Activated naive CD8-positive, alpha-beta T cell (primary cell): ENCODE data around the gene MYH13.

Experiments
- H3K27ac Mint-ChIP-seq: one replicate; pipeline ENCODE4 v1.8.0; 2021; ENCODE audit warnings: mixed read lengths
- H3K27me3 Mint-ChIP-seq: one replicate; pipeline ENCODE4 v1.8.0; 2021; ENCODE audit warnings: mixed read lengths
- H3K36me3 Mint-ChIP-seq: one replicate; pipeline ENCODE4 v1.8.0; 2021; ENCODE audit warnings: mixed read lengths
- H3K4me1 Mint-ChIP-seq: one replicate; pipeline ENCODE4 v1.8.0; 2021; ENCODE audit warnings: low read depth, mixed read lengths
- H3K4me3 Mint-ChIP-seq: one replicate; pipeline ENCODE4 v1.8.0; 2021; ENCODE audit warnings: mild to moderate bottlenecking, mixed read lengths
- H3K9me3 Mint-ChIP-seq: one replicate; pipeline ENCODE4 v1.8.0; 2021; ENCODE audit warnings: low read depth, mixed read lengths

Gene MYH13

GRCh38 chr17:10370016-10370608 is 2.7 kb downstream of the MYH13 start:
- Mint-ChIP-seq H3K36me3 (no peaks in the 10 kb centered on the region), H3K9me3 (no peaks in the 10 kb centered on the region), H3K4me3 (no peak overlapping the region), H3K4me1 (no peaks in the 10 kb centered on the region), H3K27ac (no peak overlapping the region), H3K27me3 (no peaks in the 10 kb centered on the region)

GRCh38 chr17:10369239-10369638 is 3.6 kb downstream of the MYH13 start:
- H3K27me3 Mint-ChIP-seq = no peaks in the 10 kb centered on the region
- H3K36me3 Mint-ChIP-seq = no peaks in the 10 kb centered on the region
- H3K4me3 Mint-ChIP-seq = no peak overlapping the region

GRCh38 chr17:10368561-10368960 is 4.2 kb downstream of the MYH13 start:
- H3K36me3 Mint-ChIP-seq = no peaks in the 10 kb centered on the region
- no peak overlapping the region for H3K4me3 Mint-ChIP-seq
- H3K4me1 Mint-ChIP-seq = no peaks in the 10 kb centered on the region
- no peaks in the 10 kb centered on the region for H3K27me3 Mint-ChIP-seq
- H3K9me3 Mint-ChIP-seq = no peaks in the 10 kb centered on the region
- H3K27ac Mint-ChIP-seq = no peak overlapping the region

More at GRCh38 chr17:10369239-10369638, 3.6 kb downstream of the MYH13 start:
- H3K4me1 Mint-ChIP-seq = no peaks in the 10 kb centered on the region
- H3K27ac Mint-ChIP-seq = no peak overlapping the region
- H3K9me3 Mint-ChIP-seq = no peaks in the 10 kb centered on the region

DNA sequence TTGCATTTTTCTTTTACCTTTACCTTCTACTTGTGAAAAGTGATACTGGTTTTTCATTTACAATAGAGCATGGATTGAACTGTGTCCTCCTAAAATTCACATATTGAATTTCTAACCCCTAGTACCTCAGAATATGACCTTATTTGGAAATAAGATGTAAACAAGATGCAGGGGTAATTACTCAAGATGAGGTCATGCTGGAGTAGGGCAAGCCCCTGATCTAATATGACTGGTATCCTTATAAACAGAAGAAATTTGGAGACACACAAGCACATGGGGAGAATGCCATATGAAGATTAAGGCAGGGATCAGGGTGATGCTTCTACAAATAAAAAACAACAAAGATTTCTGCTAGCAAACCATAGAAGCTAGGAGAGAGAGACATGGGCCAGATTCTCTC is 12.2 kb downstream of the MYH13 start:
- H3K4me1 Mint-ChIP-seq = no peaks in the 10 kb centered on the region
- no peaks in the 10 kb centered on the region for H3K36me3 Mint-ChIP-seq
- H3K27me3 Mint-ChIP-seq = peaks cover 3% of the 10 kb centered on the region
- H3K9me3 Mint-ChIP-seq = no peaks in the 10 kb centered on the region
- no peak overlapping the region for H3K4me3 Mint-ChIP-seq
- no peak overlapping the region for H3K27ac Mint-ChIP-seq

GRCh38 chr17:10357768-10358167 is 15.0 kb downstream of the MYH13 start:
- Mint-ChIP-seq H3K4me1 (no peaks in the 10 kb centered on the region), H3K36me3 (no peaks in the 10 kb centered on the region), H3K27ac (no peak overlapping the region), H3K27me3 (peaks cover 3% of the 10 kb centered on the region), H3K9me3 (no peaks in the 10 kb centered on the region), H3K4me3 (no peak overlapping the region)

GRCh38 chr17:10354651-10355050 is 18.2 kb downstream of the MYH13 start:
- Mint-ChIP-seq H3K27me3 (peaks cover 2% of the 10 kb centered on the region), H3K27ac (no peak overlapping the region), H3K9me3 (no peaks in the 10 kb centered on the region), H3K36me3 (no peaks in the 10 kb centered on the region), H3K4me3 (no peak overlapping the region), H3K4me1 (no peaks in the 10 kb centered on the region)

- H3K9me3 Mint-ChIP-seq = no peaks in the 10 kb centered on the region
- H3K4me1 Mint-ChIP-seq = no peaks in the 10 kb centered on the region
- peaks cover 2% of the 10 kb centered on the region for H3K27me3 Mint-ChIP-seq
- no peak overlapping the region for H3K4me3 Mint-ChIP-seq
- no peak overlapping the region for H3K27ac Mint-ChIP-seq
- H3K36me3 Mint-ChIP-seq = no peaks in the 10 kb centered on the region
Observed at GRCh38 chr17:10352893-10353292, 19.9 kb downstream of the MYH13 start.

GRCh38 chr17:10349403-10349802 is 23.4 kb downstream of the MYH13 start:
- no peaks in the 10 kb centered on the region for H3K4me1 Mint-ChIP-seq
- H3K4me3 Mint-ChIP-seq = no peak overlapping the region
- H3K9me3 Mint-ChIP-seq = no peaks in the 10 kb centered on the region
- H3K27ac Mint-ChIP-seq = no peak overlapping the region
- no peaks in the 10 kb centered on the region for H3K36me3 Mint-ChIP-seq
- H3K27me3 Mint-ChIP-seq = peaks cover 2% of the 10 kb centered on the region

DNA sequence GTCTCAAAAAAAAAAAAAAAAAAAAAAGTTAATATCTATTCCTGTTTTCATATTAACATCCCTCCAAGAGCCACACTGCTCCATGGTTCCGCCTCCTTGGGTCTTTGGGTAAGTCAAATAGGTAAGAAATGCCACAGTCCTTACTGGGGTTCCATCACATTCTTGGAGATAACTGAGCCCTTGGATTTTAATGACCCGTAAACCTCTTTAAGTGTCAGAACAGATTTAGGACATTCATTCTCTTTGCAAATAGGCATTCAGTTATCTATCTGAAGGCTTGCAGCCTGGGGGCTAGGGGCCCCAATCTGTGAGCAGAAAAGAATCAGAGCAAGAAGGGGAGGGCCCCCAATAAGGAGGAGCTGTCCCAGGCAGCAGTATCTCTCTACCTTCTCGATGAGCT is 28.0 kb downstream of the MYH13 start:
- no peaks in the 10 kb centered on the region for H3K36me3 Mint-ChIP-seq
- no peak overlapping the region for H3K27ac Mint-ChIP-seq
- no peaks in the 10 kb centered on the region for H3K4me1 Mint-ChIP-seq
- no peak overlapping the region for H3K4me3 Mint-ChIP-seq
- no peaks in the 10 kb centered on the region for H3K9me3 Mint-ChIP-seq
- peaks cover 3% of the 10 kb centered on the region for H3K27me3 Mint-ChIP-seq

- Mint-ChIP-seq H3K4me3 (no peak overlapping the region), H3K27ac (no peak overlapping the region), H3K36me3 (no peaks in the 10 kb centered on the region)
Observed at GRCh38 chr17:10339051-10339450, 33.8 kb downstream of the MYH13 start.

DNA sequence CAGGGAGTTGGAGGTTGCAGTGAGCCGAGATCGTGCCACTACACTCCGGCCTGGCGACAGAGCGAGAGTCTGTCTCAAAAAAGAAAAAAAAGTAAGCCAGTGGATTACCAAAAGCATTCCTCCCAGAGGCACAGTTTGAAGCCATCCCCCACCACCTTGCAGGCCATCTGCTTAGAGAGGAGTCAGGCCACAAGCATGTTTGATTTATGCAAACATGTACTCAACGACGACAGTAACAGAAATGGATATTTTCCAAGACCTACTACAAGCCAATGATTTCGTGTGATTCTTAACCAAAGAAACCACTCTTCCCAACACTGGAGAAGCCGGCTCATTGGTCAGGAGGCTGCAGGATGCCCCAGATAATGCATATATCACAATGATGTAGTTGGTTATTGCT is 34.8 kb downstream of the MYH13 start:
- H3K4me1 Mint-ChIP-seq = no peaks in the 10 kb centered on the region
- H3K27ac Mint-ChIP-seq = no peak overlapping the region
- H3K9me3 Mint-ChIP-seq = no peaks in the 10 kb centered on the region
- H3K27me3 Mint-ChIP-seq = peaks cover 5% of the 10 kb centered on the region
- no peaks in the 10 kb centered on the region for H3K36me3 Mint-ChIP-seq
- H3K4me3 Mint-ChIP-seq = no peak overlapping the region

More at GRCh38 chr17:10339051-10339450, 33.8 kb downstream of the MYH13 start:
- H3K4me1 Mint-ChIP-seq = no peaks in the 10 kb centered on the region
- peaks cover 5% of the 10 kb centered on the region for H3K27me3 Mint-ChIP-seq
- H3K9me3 Mint-ChIP-seq = no peaks in the 10 kb centered on the region

GRCh38 chr17:10337136-10337535 is 35.7 kb downstream of the MYH13 start:
- H3K27me3 Mint-ChIP-seq = peaks cover 2% of the 10 kb centered on the region
- no peaks in the 10 kb centered on the region for H3K36me3 Mint-ChIP-seq
- H3K9me3 Mint-ChIP-seq = no peaks in the 10 kb centered on the region
- no peaks in the 10 kb centered on the region for H3K4me1 Mint-ChIP-seq
- no peak overlapping the region for H3K27ac Mint-ChIP-seq
- H3K4me3 Mint-ChIP-seq = no peak overlapping the region

- H3K4me1 Mint-ChIP-seq = no peaks in the 10 kb centered on the region
- no peaks in the 10 kb centered on the region for H3K36me3 Mint-ChIP-seq
- H3K27ac Mint-ChIP-seq = no peak overlapping the region
Observed at GRCh38 chr17:10336393-10336792, 36.4 kb downstream of the MYH13 start.

GRCh38 chr17:10332515-10332914 is 40.3 kb downstream of the MYH13 start:
- Mint-ChIP-seq H3K4me3 (no peak overlapping the region), H3K4me1 (peaks cover 2% of the 10 kb centered on the region), H3K36me3 (no peaks in the 10 kb centered on the region), H3K27ac (no peak overlapping the region), H3K9me3 (no peaks in the 10 kb centered on the region), H3K27me3 (peaks cover 5% of the 10 kb centered on the region)

More at GRCh38 chr17:10336393-10336792, 36.4 kb downstream of the MYH13 start:
- Mint-ChIP-seq H3K27me3 (peaks cover 2% of the 10 kb centered on the region), H3K9me3 (no peaks in the 10 kb centered on the region), H3K4me3 (no peak overlapping the region)

DNA sequence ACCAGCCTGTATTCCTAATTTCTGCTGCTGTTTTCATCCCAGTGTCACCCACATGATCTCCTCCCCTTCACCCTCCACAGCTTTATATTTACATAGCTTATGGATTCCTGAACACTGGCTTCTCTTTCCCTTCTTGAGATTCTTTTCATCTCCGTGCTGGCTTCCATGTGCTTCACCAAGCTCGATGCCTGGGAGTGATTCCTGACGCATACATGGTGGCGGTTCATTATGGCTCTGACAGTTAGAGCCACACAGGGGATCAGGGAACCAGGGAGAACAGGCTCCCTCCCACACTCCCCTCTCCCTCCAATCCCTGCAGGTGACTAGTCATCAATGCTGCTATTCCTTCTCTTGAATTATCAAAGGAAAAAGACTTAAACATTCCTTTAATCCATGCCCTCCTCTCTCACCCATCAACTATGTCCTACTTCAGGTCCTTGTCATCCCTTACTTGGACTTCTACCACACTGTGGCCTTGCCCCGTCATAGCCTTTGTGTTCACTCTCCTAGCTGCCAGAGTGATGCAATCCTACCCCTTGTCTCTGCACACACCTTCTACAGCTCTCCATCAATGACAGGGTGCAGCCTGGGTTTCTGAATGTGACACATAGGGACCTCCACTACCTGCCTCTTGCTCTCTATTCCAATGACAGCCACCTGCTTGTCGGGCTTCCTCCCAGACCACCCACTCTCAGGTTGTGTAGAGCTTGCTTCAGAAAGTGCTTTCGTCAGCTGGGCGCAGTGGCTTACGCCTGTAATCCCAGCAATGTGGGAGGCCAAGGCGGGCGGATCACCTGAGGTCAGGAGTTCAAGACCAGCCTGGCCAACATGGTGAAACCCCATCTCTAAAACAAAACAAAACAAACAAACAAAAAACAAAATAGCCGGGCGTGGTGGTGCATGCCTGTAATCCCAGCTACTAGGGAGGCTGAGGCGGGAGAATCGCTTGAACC is 43.6 kb downstream of the MYH13 start:
- Mint-ChIP-seq H3K27ac (no peak overlapping the region), H3K4me1 (peaks cover 3% of the 10 kb centered on the region), H3K9me3 (no peaks in the 10 kb centered on the region), H3K27me3 (peaks cover 5% of the 10 kb centered on the region), H3K4me3 (no peak overlapping the region), H3K36me3 (no peaks in the 10 kb centered on the region)
